ENCODE measurements around the gene PRDM5. TPM values are rescaled to one million over a fixed set of nuclear protein-coding genes. Genes with fewer than 3 reads are reported as not detected.

Gene PRDM5
- total RNA-seq, 1 donor from 2014 or later = 9.0 TPM

DNA sequence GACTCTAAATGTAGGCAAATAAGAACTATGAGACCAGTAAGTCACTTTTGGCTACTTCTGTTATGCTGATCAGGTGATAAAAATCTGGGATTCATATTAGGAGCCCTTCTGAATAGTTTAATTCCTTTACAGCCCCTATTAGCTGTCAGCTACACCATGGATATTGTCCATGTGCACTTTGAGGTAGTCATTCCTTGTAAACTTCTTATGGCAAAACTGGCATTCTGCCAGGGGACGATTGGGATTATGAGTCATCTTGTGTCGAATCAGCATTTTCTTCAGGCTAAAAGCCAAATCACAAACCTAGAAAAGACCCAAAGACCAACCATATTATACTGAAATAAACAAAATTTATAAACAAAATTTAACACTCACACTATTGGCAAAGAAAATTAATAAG is 227.6 kb downstream of the PRDM5 start:
- peak; percentile 76 for DNase-seq (ENCODE audit: low read depth)
- Histone ChIP-seq H3K27me3 (ENCODE audit: control insufficient read depth, insufficient read depth, low read length) (no peaks in the 10 kb centered on the region), H3K36me3 (ENCODE audit: control insufficient read depth, insufficient read depth, low read length) (no peaks in the 10 kb centered on the region), H3K4me3 (ENCODE audit: low read depth, low read length) (no peak overlapping the region)
- TF ChIP-seq, protein P1, sequence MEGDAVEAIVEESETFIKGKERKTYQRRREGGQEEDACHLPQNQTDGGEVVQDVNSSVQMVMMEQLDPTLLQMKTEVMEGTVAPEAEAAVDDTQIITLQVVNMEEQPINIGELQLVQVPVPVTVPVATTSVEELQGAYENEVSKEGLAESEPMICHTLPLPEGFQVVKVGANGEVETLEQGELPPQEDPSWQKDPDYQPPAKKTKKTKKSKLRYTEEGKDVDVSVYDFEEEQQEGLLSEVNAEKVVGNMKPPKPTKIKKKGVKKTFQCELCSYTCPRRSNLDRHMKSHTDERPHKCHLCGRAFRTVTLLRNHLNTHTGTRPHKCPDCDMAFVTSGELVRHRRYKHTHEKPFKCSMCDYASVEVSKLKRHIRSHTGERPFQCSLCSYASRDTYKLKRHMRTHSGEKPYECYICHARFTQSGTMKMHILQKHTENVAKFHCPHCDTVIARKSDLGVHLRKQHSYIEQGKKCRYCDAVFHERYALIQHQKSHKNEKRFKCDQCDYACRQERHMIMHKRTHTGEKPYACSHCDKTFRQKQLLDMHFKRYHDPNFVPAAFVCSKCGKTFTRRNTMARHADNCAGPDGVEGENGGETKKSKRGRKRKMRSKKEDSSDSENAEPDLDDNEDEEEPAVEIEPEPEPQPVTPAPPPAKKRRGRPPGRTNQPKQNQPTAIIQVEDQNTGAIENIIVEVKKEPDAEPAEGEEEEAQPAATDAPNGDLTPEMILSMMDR (IDR thresholded peaks at IDR 0.05; ENCODE audit: insufficient read depth, low read length, severe bottlenecking) = no peak
- no peak for FAIRE-seq

DNA sequence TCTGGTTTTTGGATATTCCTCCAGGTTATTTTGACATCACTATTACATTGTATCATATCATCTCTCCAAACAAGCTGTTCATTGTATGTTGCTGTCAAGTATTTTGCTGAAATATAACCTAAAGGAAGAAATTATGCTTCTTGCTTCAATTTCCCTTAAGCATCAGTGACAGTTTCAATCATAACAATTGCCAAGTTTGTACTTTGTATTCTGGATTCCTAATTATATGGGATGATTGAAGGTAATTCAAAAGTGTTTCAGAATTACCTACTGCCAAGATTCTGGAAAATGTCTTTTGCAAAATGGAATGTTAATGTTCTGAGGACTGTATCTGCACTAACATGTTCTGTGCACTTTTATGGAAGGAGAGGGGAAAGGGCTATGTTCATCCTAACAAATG is 228.7 kb downstream of the PRDM5 start:
- H3K27me3 ChIP-seq (ENCODE audit: control insufficient read depth, insufficient read depth, low read length) = no peaks in the 10 kb centered on the region
- TF ChIP-seq, protein P1 (IDR thresholded peaks at IDR 0.05; ENCODE audit: insufficient read depth, low read length, severe bottlenecking) = no peak
- no peak for FAIRE-seq
- no peak overlapping the region for H3K4me3 ChIP-seq (ENCODE audit: low read depth, low read length)
- no peak for DNase-seq (ENCODE audit: low read depth)
- H3K36me3 ChIP-seq (ENCODE audit: control insufficient read depth, insufficient read depth, low read length) = no peaks in the 10 kb centered on the region

DNA sequence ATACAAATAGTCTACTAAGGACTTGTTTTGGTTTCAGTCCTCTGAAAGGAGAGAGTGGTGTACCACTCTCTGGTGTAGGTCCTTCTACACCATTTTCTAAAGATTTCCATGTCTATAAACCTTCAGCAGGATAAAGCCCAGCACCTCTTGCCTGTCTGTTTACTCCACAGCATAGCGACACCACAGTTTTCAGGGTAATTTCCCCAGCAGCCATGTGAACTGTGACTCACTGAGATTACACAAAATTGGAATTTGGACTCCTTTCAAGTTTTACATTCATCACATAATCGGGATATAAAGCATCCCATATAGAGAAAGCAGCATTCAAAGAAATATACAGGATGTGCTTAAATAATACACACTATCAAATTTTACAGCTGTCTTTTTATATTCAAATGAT is 229.6 kb downstream of the PRDM5 start:
- TF ChIP-seq, protein P1 (IDR thresholded peaks at IDR 0.05; ENCODE audit: insufficient read depth, low read length, severe bottlenecking) = no peak
- DNase-seq (ENCODE audit: low read depth) = peak; percentile 93
- no peak for FAIRE-seq
- Histone ChIP-seq H3K27me3 (ENCODE audit: control insufficient read depth, insufficient read depth, low read length) (no peaks in the 10 kb centered on the region), H3K36me3 (ENCODE audit: control insufficient read depth, insufficient read depth, low read length) (no peaks in the 10 kb centered on the region), H3K4me3 (ENCODE audit: low read depth, low read length) (no peak overlapping the region)

DNA sequence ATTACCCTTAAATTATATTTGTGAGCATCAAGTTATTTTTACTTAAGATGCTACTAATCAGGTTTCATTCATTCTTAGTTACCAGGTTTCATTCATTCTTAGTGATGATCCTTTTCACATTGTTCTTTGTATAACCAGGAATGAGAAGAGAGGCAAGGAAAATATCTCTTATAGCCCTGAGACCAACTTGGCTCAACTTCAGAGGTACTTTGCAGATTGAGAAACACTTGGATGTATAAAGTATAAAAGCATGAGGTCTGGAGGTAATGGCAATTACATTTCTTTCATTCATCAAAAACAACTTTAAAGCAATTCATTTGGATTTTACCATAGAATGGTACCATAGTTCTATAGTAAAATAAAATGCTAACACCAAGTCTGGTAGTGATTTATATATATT is 231.0 kb downstream of the PRDM5 start:
- no peaks in the 10 kb centered on the region for H3K27me3 ChIP-seq (ENCODE audit: control insufficient read depth, insufficient read depth, low read length)
- DNase-seq (ENCODE audit: low read depth) (no peak), FAIRE-seq (no peak)
- no peak overlapping the region for H3K4me3 ChIP-seq (ENCODE audit: low read depth, low read length)
- TF ChIP-seq, protein P1 (IDR thresholded peaks at IDR 0.05; ENCODE audit: insufficient read depth, low read length, severe bottlenecking) = no peak
- no peaks in the 10 kb centered on the region for H3K36me3 ChIP-seq (ENCODE audit: control insufficient read depth, insufficient read depth, low read length)

DNA sequence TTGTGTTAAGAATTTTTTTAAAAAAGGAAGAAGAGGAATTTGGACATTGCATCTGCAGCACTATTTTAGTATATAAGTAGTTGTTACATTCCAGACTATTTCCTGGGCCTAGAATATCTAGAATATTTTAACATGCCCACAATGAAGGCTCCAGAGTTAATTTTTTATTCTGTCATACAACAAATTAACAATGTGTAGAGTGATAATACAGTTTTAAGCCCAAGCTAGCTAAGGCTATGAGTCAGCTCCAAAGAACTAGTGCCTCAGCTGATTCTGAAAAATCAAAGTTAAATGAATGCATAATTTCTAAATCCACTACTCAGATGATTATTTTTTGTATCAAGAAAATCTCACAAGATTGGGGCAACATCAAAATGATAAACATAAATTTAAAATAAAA is 231.4 kb downstream of the PRDM5 start:
- TF ChIP-seq, protein P1 (IDR thresholded peaks at IDR 0.05; ENCODE audit: insufficient read depth, low read length, severe bottlenecking) = no peak
- DNase-seq (ENCODE audit: low read depth) (no peak), FAIRE-seq (no peak)
- Histone ChIP-seq H3K36me3 (ENCODE audit: control insufficient read depth, insufficient read depth, low read length) (no peaks in the 10 kb centered on the region), H3K27me3 (ENCODE audit: control insufficient read depth, insufficient read depth, low read length) (no peaks in the 10 kb centered on the region), H3K4me3 (ENCODE audit: low read depth, low read length) (no peak overlapping the region)

DNA sequence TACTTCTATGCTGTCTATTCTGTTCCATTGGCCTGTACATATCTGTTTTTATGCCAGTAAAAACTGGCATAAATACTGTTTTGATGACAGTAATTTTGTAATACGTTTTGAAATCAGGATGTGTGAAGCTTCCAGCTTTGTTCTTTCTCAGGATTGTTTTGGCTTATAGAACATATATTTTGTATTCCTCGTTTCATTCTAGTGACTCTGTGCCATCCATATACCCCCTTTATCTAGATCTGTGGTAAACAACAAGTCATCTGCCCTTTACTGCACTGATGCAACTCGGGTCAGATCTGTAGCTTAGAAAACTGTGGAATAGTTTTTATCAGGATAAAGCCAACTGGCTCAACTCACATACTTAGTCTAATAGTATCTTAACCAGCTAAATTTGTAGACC is 233.7 kb downstream of the PRDM5 start:
- Histone ChIP-seq H3K27me3 (ENCODE audit: control insufficient read depth, insufficient read depth, low read length) (no peaks in the 10 kb centered on the region), H3K4me3 (ENCODE audit: low read depth, low read length) (no peak overlapping the region), H3K36me3 (ENCODE audit: control insufficient read depth, insufficient read depth, low read length) (no peaks in the 10 kb centered on the region)
- FAIRE-seq = no peak
- DNase-seq (ENCODE audit: low read depth) = no peak
- TF ChIP-seq, protein P1 (IDR thresholded peaks at IDR 0.05; ENCODE audit: insufficient read depth, low read length, severe bottlenecking) = no peak
